ENCODE data around the gene MYO3B.
A peak's percentile ranks its signal among the peaks of the same experiment; 100 is the strongest.
"Not testable (repeated sequence)": the region's sequence is repeated elsewhere in the genome, so short reads cannot be mapped to it uniquely, and the experiment has no call there.

MYO3B gene

GRCh38 chr2:170578606-170579005 lies 400.7 kb downstream of the MYO3B start:
- DNase-seq, result no peak

- no peak for DNase-seq
Observed at GRCh38 chr2:170579511-170579910, 401.6 kb downstream of the MYO3B start.

GRCh38 chr2:170582313-170582712 lies 404.4 kb downstream of the MYO3B start:
- no peak for DNase-seq

GRCh38 chr2:170582751-170583463 lies 405.0 kb downstream of the MYO3B start:
- DNase-seq, result no peak

- no peak for DNase-seq
Observed at GRCh38 chr2:170585067-170585466, 407.1 kb downstream of the MYO3B start.

- DNase-seq, result no peak
Observed at GRCh38 chr2:170586571-170587095, 408.7 kb downstream of the MYO3B start.

DNA sequence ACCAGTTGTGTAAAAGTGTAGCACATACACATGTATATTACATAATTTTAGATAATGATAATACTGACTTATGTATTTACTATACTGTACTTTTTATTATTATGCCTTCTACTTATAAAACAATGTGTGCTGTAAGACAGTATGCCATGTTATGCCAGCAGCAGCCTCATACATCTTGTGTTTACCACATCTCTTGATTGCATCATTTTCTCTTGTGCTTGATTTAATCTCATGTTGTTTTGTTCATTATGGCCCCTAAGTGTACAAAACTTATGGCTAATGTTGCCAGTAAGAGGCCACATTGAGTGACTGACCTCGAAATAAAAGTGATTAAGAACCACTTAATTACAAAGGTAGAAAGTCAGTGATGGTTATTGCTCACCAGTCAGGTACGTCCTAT lies 409.2 kb downstream of the MYO3B start:
- DNase-seq, result no peak

DNA sequence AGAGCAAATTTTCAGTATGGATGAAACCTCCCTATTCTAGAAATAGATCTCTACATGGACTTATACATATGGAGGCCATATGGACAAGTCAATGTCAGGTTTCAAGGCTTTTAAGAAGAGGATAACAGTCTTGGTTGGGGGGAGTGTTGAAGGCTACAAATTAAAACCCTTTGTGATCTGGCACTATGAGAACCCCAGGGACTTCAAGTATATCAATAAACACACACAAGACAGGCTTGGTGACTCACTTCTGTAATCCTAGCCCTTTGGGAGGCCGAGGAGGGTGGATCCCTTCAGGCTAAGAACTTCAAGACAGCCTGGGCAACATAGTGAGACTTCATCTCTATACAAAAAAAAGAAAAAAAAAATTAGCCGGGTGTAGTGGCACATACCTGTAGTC lies 410.0 kb downstream of the MYO3B start:
- DNase-seq, result peak; percentile 89

DNA sequence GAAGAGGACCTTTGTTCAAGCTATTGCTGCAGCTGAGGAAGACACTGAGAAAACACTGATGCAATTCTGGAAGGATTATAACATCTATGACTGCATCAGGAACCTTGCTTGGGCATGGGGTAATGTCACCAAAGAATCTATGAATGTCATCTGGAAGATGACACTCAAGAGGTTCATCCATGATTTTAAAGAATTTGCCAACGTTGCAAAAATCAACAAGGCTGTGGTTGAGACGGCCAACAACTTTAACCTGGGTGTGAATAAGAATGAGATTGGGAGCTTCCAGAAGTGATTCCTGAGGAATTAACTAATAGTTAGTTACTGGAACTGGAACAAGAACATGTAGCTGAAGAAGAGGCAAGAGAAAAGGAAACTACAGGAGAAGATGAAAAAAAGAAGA lies 410.8 kb downstream of the MYO3B start:
- no peak for DNase-seq

- no peak for DNase-seq
Observed at GRCh38 chr2:170596576-170596975, 418.6 kb downstream of the MYO3B start.

GRCh38 chr2:170598067-170598395 lies 420.1 kb downstream of the MYO3B start:
- peak; percentile 62 for DNase-seq

DNA sequence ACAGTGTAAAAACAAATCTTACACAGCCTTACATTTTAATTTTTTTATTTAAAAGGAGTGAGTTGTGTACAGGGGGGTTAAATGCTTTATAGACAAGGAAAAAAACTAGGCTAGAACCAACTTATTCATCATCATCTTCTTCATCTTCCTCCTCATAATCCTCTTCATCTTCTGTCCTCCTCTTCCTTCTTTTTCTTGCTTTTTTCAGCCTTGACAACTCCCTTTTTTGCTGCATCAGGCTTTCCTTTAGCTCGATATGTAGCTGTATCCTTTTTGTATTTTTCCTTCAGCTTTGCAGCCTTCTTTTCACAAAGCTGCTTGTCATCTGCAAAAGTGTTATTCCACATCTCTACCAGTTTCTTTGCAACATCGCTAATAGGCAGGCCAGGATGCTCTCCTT lies 423.5 kb downstream of the MYO3B start:
- DNase-seq, result no peak

DNA sequence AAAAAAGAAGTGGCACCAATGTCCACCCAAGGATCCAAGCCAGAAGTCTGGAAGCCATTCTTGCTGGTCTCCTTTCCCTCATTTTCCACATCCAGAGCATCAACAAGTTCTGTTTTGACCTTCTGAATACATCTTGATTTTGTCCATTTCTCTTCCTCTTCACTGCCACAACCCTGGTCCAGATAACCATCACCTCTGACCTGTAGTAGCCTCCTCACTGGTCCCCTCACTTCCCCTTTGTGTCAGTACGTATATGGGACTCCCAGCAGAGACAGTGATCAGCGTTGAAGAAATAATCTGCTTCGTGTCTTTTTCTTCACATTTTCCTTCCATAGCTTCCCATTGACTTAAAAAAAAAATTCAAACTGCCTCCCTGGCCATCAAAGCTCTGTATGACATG lies 427.9 kb downstream of the MYO3B start:
- DNase-seq, result no peak

- DNase-seq, result no peak
Observed at GRCh38 chr2:170607171-170607570, 429.2 kb downstream of the MYO3B start.

GRCh38 chr2:170610615-170611014 lies 432.7 kb downstream of the MYO3B start:
- DNase-seq, result no peak

DNA sequence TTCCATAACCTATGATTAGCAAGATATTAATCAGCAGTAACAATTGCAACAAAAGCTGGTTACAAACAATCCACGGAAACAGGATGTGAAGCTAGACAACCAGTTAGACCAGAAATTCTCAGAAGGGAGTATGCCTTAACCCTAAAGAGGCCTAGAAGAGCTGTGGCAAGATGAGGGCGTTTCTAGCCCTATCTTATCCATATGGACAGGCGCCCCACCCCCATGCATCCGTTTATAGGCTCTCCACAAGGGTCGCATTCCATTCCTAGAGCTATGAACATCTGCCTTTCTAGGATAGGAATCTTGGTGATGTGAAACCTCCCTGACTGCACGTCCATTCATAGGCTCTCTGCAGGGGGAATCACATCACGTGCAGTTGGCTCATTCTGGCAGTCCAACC lies 441.0 kb downstream of the MYO3B start:
- not testable (repeated sequence) for DNase-seq

DNA sequence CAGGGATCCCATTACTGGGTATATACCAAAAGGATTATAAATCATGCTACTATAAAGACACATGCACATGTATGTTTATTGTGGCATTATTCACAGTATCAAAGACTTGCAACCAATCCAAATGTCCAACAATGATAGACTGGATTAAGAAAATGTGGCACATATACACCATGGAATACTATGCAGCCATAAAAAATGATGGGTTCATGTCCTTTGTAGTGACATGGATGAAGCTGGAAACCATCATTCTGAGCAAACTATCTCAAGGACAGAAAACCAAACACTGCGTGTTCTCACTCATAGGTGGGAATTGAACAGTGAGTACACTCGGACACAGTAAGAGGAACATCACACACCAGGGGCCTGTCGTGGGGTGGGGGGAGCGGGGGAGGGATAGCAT lies 457.1 kb downstream of the MYO3B start:
- DNase-seq, result not testable (repeated sequence)

DNA sequence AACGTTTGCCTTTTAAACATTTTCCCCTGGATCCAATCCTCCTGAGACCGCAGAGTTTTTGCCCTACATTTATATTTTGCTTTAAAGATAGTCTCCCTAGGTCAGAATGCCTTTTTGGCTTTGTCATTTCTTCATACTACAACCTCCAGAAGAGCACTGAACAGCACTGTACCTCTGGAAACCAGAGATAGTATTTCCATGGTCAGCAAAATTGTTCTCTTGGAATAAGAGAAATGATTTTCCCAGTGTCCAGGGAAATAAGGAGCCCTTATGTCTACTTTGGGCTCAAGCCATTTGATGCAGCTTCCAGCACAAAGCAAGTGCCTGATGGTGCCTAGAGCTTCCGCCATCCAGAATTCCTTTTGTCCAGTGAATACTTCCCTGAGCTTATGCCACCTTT lies 461.7 kb downstream of the MYO3B start:
- DNase-seq, result no peak

- no peak for DNase-seq
Observed at GRCh38 chr2:170641961-170642360, 464.0 kb downstream of the MYO3B start.

DNA sequence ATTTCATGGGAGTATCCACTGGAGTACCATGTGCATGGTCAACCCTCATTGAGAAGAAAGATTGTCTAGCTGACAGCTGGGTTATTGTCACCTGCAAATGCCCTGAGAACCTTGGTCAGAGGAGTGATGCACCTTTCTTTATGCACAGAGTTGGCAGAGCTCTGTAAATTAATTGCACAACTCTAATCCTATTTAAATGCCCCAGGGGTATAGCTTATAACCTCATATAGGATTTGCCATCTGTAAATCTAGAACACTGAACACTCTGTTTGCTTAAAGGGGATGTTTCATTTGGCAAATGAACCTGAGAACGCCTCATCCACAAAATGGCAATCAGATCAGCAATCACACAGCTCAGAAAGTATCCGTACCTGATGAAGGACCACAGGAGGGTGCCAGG lies 465.4 kb downstream of the MYO3B start:
- no peak for DNase-seq

DNA sequence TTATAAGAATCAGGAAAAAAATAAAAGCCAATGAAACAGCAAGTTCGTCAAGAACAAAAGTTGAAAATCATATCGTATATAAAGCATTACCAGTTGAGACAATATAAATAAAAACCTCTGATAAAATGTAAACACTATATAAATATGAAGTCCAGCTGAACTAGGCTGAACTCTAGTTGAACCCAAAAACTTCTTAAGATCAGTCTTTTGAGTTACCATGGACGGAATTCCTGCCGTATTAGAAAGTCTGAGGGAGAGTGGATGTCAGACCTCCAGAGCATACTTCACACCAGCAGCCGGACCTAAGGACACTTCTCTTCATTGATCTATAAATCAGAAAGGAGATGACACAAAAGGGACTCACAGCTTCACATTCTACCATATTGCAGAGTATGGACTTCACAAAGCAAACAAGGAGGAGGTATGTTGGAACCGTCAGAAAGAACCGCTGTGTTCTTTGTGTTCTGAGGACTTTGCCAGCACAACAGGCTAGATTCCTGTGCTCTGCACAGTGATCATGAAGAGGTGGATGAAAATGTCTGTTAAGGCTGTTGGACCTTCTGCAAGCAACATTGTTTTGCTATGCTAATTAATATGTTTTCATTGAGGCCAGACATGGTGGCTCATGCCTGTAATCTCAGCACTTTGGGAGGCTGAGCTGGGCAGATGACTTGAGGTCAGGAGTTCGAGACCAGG lies 469.9 kb downstream of the MYO3B start:
- no peak for DNase-seq

GRCh38 chr2:170651624-170652325 lies 473.8 kb downstream of the MYO3B start:
- no peak for DNase-seq

- no peak for DNase-seq
Observed at GRCh38 chr2:170652637-170653417, 474.9 kb downstream of the MYO3B start.
